Colonic mucosa (tissue), 4 donors: ENCODE data around the gene TGM2. TPM values are rescaled to one million over a fixed set of nuclear protein-coding genes. Genes with fewer than 3 reads are reported as not detected.
"Not testable (repeated sequence)": the region's sequence is repeated elsewhere in the genome, so short reads cannot be mapped to it uniquely, and the experiment has no call there.

Experiments
- DNase-seq: peaks from one replicate; pipeline ENCODE4 v3.0.0-alpha.2; 2020
- H3K27ac ChIP-seq: fragments of 200-600 bp; one replicate; pipeline ENCODE4 v1.8.0; 2021
- H3K27me3 ChIP-seq: fragments of 200-600 bp; one replicate; pipeline ENCODE4 v1.8.0; 2021
- H3K36me3 ChIP-seq: fragments of 200-600 bp; one replicate; pipeline ENCODE4 v1.8.0; 2021
- H3K4me1 ChIP-seq: fragments of 200-600 bp; one replicate; pipeline ENCODE4 v1.8.0; 2021; ENCODE audit warnings: mild to moderate bottlenecking
- H3K4me3 ChIP-seq: fragments of 200-600 bp; one replicate; pipeline ENCODE4 v1.8.0; 2021
- H3K9ac ChIP-seq, 2 donors: one replicate each; pipeline ENCODE4 v1.7.0; 2013; ENCODE audit warnings: control low read depth in 2 of 2, low read depth in 2 of 2, low read length in 2 of 2
- H3K9me3 ChIP-seq: fragments of 200-600 bp; one replicate; pipeline ENCODE4 v1.8.0; 2021
- CTCF ChIP-seq: fragments of 200-600 bp; IDR thresholded peaks from one replicate; pipeline ENCODE4 v1.8.0; 2022; ENCODE audit warnings: antibody characterized with exemption, mild to moderate bottlenecking
- intact Hi-C: fragments of 100-400 bp; cut with DNase I; formaldehyde crosslinking; loops from one replicate; pipeline ENCODE4 v1.14.1; 2022
- total RNA-seq, 2 donors: library from RNA; stranded (reverse); fragmentation: NEBNext Ultra II Directional in 1 of 2; extraction: Animal tissue kit (Norgen Biotek cat#: 25700) in 1 of 2; gene quantifications; one replicate each; pipeline ENCODE4 v1.2.1, GENCODE V29; 2021
- donor health status: healthy.
- donor health status: DM: no; HTN: no; CAD: no.
- donor health status: DM: no; HTN: no; CAD: no.

TGM2 gene
- total RNA-seq, 2 donors from 2014 or later = 14.5 to 32.8 TPM

DNA sequence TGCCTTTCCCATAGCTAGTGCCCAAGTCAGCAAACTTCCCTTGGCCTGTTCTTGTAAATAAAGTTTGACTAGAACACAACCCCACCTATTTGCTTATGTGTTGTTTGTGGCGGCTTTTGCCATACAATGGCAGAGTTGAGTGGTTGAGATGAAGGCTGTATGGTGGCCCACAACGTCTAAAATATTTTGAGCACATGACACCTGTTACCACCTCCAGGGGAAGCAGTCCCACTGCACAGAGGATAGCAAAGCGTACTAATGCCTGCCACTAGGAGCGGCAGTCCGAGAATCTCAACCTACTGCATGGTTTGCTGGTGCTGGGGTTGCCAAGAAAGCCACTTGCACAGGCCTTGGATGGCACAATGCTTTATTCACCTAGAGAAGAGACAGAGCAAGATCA lies 58.6 kb downstream of the TGM2 start:
- no peak for TF ChIP-seq CTCF
- intact Hi-C loops = no loop called here
- DNase-seq = no peak
- no peak overlapping the region for H3K4me3 ChIP-seq
- H3K27me3 ChIP-seq = no peaks in the 10 kb centered on the region
- H3K9ac ChIP-seq = no peak overlapping the region
- no peak overlapping the region for H3K27ac ChIP-seq
- peaks cover 14% of the 10 kb centered on the region for H3K4me1 ChIP-seq
- H3K9me3 ChIP-seq = no peaks in the 10 kb centered on the region
- H3K36me3 ChIP-seq = no peaks in the 10 kb centered on the region

DNA sequence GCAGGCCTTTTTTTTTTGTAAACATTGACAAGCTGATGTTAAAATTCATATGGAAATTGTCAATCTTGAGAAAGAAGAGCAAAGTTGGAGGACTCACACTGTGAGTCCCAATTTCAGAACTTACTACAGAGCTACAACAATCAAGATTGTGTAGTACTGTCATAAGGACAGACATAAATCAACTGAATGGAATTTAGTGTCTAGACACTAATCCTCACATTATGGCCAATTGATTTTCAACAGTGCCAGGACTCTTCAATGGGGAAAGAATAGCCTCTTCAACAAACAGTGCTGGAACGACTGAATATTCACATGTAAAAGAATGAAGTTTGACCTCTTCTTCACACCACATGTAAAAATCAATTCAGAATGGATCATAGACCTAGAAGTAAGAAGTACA lies 60.8 kb downstream of the TGM2 start:
- Histone ChIP-seq H3K4me1 (peaks cover under 1% of the 10 kb centered on the region), H3K36me3 (no peaks in the 10 kb centered on the region), H3K27ac (no peak overlapping the region), H3K9me3 (no peaks in the 10 kb centered on the region), H3K4me3 (no peak overlapping the region), H3K27me3 (no peaks in the 10 kb centered on the region), H3K9ac (no peak overlapping the region)
- intact Hi-C loops = no loop called here
- no peak for DNase-seq
- no peak for TF ChIP-seq CTCF

DNA sequence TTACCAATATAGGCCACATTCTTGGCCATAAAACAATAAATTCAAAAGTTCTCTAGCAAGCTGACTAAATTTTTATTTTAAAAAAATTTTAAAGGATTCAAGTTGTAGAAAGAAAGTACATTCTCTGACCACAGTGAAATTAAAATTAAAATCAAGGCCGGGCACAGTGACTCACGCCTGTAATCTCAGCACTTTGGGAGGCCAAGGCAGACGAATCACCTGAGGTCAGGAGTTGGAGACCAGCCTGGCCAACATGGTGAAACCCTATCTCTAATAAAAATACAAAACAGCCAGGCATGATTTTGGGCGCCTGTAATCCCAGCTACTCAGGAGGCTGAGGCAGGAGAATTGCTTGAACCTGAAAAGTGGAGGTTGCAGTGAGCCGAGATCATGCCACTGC lies 62.9 kb downstream of the TGM2 start:
- H3K9me3 ChIP-seq, intact Hi-C loops, DNase-seq, H3K4me1 ChIP-seq, H3K36me3 ChIP-seq, H3K27me3 ChIP-seq, H3K4me3 ChIP-seq, H3K9ac ChIP-seq, H3K27ac ChIP-seq: not testable (repeated sequence)

GRCh38 chr20:38098952-38099351 lies 66.1 kb downstream of the TGM2 start:
- no peak for DNase-seq
- TF ChIP-seq CTCF = no peak

GRCh38 chr20:38095017-38095686 lies 69.9 kb downstream of the TGM2 start:
- no peaks in the 10 kb centered on the region for H3K9me3 ChIP-seq
- H3K4me1 ChIP-seq = no peaks in the 10 kb centered on the region
- TF ChIP-seq CTCF = no peak
- H3K9ac ChIP-seq = no peak overlapping the region
- no peaks in the 10 kb centered on the region for H3K27me3 ChIP-seq
- H3K36me3 ChIP-seq = no peaks in the 10 kb centered on the region
- DNase-seq = no peak
- intact Hi-C loops = no loop called here
- H3K4me3 ChIP-seq = no peak overlapping the region
- H3K27ac ChIP-seq = peak overlapping the region; percentile 4

More at GRCh38 chr20:38098952-38099351, 66.1 kb downstream of the TGM2 start:
- Histone ChIP-seq H3K9me3 (no peaks in the 10 kb centered on the region), H3K4me3 (no peak overlapping the region), H3K27me3 (no peaks in the 10 kb centered on the region), H3K9ac (no peak overlapping the region), H3K27ac (no peak overlapping the region), H3K36me3 (no peaks in the 10 kb centered on the region), H3K4me1 (no peaks in the 10 kb centered on the region)
- intact Hi-C loops = no loop called here

DNA sequence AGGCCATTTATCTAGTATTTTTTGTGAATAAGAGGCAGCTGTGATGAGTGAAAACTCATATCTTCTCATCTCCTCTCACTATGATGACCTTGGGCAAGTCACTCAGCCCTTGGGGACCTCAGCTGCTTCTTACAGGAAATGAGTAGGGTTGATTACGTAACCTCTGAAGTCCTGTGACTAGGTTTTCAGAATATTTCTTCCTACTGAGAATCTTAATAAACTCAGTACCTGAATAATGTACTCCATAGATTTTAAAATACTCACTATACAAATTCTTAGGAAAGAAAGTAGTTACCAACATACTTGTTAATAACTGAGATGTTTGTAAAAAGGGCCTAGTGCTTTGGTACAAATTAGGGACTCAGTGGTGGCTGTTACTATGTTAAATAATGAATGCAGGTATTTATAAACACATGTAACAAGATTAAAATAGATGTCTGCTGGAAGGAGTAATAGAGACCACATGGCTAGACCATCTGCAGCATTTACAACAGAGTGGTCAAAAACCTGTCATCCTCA lies 70.6 kb downstream of the TGM2 start:
- H3K4me1 ChIP-seq = no peaks in the 10 kb centered on the region
- no peak for TF ChIP-seq CTCF
- no peaks in the 10 kb centered on the region for H3K27me3 ChIP-seq
- DNase-seq = no peak
- no peaks in the 10 kb centered on the region for H3K9me3 ChIP-seq
- no peak overlapping the region for H3K4me3 ChIP-seq
- peak overlapping the region; percentile 4 for H3K27ac ChIP-seq
- no peak overlapping the region for H3K9ac ChIP-seq
- intact Hi-C loops = no loop called here
- no peaks in the 10 kb centered on the region for H3K36me3 ChIP-seq
